GM21447 (cell line): Measurements from ENCODE around the gene RARRES2.

ENCODE experiments used
- ATAC-seq: cut with Tn5 transposase; IDR thresholded peaks from one replicate; pipeline ENCODE4 v1.9.1; 2021; ENCODE audit not compliant: unreplicated experiment

RARRES2 gene

DNA sequence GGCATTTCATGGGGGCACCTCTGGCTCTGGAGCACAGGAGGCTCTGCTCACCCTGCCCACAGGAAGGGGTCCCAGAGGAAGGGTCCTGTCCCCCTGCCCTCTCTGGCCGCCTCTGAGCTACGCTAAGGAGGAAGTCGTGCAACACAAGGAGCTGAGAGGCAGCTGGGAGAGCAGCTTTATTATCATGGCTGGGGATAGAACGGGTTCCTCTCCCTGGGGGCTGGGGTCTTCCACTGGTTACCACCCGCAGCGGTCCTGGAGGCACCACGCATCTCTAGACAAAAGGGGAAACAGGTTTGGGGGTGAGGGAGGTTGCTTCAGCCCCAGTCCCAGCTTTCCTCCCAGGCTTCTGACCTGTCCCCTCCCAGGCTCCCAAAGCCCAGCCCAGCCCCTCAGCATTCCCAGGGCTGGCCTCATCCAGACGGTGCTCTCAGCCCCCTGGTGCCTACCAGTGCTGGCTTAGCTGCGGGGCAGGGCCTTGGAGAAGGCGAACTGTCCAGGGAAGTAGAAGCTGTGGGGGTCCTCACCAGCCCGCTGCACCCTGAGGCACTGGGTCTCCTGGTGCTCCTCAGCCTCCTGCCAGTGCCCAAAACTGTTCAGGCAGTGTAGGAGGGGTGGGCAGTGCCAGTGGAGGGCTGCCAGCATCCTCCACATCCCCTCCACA lies 3.1 kb downstream of the RARRES2 start:
- no peak for ATAC-seq

DNA sequence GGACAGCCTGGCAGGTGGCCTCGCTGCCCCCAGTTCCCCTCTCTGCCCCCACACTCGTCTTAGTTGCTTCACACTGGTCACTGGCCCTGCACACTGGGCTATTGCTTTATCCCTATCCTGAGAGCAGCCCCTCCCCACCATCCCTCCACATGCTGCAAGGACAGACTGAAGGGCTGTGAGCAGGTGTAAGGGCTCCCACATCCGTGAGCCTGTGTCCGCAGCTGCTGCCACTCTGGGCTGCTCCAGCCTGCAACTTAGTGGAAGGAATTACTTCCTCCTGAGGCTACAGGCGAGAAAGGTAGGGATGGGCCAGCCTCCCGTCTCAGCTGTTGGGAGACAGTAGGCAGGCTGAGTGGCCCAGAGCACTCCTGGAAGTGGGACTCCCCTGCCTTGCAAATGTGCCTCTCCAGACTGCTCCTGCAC lies 3.8 kb downstream of the RARRES2 start:
- ATAC-seq: no peak

DNA sequence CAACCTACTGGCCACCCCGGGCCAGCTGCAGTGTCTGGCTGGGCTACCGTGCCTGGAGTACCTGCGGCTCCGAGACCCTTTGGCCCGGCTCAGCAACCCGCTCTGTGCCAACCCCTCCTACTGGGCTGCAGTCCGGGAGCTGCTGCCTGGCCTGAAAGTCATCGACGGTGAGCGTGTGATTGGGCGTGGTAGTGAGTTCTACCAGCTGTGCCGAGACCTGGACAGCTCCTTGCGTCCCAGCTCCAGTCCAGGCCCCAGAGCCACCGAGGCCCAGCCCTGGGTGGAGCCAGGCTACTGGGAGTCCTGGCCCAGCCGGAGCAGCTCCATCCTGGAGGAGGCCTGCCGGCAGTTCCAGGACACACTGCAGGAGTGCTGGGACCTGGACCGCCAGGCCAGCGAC lies 4.2 kb downstream of the RARRES2 start:
- ATAC-seq: no peak

DNA sequence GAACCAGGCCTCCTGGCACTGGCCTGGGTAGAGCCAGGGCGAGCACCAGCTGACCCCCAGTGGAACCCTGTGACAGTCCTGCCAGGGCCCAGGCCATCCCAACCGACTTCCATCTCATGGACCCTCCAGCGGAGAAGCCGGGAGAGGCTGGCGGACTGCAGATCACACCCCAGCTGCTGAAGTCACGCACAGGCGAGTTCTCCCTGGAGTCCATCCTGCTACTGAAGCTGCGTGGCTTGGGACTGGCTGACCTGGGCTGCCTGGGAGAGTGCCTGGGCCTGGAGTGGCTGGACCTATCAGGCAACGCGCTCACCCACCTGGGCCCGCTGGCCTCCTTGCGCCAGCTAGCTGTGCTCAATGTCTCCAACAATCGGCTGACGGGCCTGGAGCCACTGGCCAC lies 4.7 kb downstream of the RARRES2 start:
- no peak for ATAC-seq

DNA sequence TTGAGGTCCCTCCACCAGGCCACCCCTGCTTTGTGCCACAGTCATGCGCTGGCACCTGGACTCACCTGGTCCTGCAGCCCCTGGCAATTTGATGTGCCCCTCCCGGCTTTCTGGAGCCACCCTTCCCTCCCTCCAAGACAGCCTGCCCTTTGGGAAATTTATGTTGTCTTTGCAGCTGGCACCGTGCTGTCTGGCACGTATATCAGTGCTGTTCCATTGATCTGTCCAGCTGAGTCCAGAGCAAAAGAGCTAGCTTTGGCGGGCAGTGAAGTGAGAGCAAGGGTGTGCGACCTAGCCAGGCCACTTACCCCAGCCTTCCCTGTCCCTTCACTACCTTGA lies 5.7 kb downstream of the RARRES2 start:
- ATAC-seq: no peak

DNA sequence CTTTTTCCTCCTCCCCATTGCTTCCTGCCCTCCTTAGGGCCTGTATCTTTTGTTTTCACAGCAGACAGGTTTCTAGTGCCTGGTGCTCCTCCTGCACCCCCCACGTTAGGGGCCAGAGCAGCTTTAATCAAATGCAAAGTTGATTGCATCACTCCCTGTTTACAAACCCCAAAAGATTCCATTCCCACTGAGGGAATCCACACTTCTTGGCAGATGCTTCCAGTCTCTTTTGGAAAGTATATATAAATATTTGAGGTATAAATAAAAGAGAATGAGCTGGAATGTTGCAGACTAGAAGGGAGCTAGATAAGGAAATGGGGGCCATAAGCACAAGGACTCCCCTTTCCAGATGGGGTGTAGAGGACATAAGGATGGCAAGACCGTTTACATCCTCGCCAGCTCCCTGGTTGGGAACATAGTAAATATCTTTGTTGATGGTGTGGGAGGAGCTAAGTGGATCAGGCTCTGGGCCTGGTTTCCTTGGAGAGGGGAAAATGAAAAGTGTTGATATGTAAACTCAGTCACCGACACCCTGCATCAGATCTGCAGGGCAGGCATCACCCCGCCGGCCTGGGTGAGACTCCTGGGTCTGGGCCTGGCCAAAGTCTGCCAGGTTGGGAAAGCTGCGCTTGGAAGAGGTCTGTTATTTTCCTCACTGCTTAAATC lies 6.2 kb downstream of the RARRES2 start:
- no peak for ATAC-seq

DNA sequence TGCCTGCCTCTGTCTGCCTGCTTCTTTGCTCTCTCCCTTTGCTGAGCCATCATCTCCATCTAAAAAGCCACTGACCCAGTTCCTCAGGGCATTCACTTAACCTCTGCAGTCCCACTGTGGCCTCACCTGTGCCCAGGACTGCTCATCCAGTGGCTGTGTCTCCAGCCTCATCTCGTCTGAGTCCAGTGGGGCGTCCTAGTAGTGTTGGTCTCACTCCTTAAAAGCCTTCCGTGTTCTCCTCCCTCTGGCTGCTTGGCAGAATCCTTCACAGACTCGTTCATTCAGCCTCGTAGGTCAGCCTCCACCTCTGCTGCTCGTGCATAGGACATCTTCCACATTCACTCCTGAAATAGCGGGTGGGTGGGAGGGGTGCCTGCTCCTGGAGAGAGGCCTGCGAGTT lies 7.3 kb downstream of the RARRES2 start:
- no peak for ATAC-seq

DNA sequence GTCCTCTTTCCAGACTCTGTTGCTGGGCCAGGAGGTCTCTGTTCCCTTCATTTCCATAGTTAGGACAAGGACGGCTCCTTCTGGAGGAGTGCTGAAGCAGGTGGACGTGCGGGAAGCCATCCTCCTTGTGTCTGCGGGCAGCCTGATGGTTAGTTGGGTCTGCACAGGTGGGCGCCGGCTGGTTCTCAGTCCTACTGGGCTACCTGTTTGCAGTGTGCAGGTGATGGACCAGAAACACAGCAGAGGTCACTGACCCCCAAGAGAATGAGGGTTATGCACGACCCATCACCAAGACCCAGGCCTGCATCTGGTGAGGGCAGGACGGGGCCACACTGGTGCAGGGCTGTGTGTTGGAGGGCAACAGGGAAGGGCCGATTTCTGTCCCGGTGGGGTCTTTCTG lies 7.8 kb downstream of the RARRES2 start:
- no peak for ATAC-seq

DNA sequence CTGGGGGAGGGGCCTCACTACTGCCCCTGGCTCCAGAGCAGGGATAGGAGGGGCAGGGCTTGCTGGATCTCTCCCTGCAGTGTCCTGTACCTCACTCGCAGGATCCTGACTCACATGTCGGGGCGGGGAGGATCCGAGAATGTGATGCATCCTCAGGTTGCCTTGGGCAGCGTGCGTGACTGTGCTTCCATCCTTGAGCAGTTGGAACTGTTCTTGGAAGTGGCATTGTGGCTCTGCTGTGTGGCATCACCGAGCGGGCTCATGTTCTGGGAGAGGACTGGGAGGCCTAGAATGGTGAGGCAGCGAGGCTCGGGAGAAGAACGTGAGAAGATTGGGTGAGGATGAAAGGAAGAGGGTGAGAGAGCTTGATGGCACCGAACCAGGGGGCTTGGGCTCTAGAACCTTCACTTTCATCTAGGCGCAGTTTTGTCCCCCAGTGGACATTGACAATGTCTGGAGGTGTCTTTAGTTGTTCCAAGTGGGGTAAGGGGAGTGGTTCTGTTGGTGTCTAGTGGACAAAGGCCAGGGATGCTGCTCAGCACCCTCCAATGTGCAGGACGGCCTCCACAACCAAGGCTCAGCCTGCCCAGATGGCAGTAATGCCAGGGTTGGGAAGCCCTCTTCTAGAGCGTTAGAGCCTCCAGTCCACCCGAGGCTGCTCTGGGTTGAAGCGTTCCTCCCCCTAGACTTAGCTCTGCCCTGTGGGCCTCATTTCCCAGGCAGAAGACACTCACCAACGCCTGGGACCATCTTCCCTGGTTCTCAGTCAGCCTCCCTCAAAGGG lies 8.4 kb downstream of the RARRES2 start:
- no peak for ATAC-seq

DNA sequence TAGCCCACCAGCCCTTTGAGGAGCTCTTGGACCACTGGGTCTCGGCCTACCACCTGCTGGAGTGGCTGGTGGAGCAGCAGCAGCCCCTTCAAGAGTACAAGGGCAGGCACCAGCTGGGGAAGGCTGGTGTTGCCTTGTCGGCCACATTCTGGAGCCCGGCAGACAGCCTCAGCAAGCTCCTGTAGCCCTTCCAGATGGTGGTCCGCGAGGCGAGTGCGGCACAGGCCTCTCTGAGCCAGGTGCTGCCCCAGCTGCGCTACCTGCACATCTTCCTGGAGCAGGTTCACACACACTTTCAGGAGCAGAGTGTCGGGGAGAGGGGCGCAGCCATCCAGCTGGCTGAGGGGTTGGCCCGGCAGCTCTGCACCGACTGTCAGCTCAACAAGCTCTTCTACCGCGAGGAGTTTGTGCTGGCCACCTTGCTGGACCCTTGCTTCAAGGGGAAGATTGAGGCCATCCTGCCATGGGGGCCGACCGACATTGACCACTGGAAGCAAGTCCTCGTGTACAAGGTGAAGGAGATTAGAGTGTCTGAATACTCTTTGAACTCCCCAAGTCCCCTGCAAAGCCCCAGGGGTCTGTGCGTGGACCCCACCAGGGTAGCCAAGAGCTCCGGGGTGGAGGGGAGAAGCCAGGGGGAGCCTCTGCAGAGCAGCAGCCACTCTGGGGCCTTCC lies 11.1 kb downstream of the RARRES2 start:
- ATAC-seq: no peak

DNA sequence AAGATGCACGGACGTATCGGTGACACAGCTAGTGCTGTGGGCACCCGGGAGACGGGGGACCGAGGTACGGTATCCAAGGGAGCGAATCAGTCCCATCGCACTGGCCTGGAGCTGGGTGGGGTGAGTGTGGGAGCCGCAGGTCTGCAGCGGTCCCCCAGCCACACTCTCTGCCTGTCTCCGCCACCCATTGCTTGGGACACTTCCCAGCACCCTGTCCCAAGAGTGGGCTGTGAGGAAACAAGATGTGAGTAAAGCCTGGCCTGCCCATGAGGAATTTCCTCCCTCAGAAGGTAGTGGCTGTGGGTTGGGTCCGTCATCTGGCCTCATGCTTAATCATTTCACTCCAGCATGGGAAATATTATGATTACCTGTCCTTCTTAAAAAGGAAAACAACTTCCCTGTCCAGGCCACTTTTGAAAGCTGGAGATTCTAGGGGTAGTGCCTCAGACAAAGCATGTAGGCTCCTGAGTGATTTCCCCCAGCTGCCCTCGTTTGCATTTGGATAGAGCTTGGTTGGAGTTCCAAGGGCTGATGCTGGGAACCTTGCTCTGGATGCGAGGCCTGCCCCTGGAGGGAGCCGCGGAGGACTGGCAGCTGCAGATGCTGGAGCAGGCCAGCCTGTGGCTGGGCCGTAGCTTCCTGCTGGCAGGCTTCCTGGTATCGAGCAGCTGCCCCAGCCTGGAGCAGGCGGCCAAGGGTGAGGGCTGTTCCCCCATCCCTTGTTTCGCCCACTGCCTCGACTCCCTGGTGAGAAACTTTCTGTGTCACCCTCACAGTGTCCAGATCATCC lies 11.9 kb downstream of the RARRES2 start:
- ATAC-seq: no peak

DNA sequence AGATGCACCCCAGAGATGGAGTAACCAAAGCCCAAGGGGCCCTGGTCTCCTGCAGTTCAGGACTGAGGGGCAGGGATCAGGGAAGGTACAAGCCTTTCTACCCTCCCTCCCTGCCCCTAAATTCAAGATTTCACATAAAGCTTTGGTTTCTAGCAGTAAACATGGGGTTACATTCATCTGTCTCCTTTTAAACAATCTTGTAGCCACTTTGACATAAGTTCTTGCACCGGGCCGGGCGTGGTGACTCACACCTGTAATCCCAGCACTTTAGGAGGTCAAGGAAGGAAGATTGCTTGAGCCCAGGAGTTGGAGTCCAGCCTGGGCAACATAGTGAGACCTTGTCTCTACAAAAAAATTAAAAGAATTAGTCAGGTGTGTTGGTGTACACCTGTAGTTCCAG lies 14.1 kb downstream of the RARRES2 start:
- ATAC-seq: no peak

DNA sequence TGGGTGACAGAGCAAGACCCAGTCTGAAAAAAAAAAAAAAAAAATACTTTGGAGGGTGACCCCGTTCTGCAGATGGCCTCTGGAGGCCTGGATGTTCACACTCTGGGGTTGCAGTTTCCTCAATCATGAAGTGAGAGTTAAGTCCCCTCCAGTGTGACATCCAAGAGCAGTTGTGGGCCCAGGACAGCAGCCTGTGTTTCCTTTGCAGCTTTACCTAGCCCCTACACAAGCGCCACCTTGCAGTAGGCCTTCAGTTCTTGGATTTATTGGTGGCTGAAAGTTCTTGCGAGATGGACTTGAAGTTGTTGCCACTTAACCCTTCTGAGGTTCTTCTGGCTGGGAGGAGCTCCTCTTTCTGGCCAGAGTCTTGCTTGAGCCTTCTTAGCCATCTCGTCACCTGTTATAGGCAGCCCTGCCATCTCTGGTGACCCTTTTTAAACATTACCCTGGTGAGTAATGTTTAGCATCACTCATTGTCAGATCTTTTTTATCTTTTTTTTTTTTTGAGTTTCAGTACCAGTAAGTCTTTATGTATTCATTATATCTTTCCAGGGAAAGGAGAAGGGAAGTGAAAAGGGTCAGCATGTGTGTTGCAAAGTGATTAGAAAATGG lies 14.7 kb downstream of the RARRES2 start:
- ATAC-seq: no peak

DNA sequence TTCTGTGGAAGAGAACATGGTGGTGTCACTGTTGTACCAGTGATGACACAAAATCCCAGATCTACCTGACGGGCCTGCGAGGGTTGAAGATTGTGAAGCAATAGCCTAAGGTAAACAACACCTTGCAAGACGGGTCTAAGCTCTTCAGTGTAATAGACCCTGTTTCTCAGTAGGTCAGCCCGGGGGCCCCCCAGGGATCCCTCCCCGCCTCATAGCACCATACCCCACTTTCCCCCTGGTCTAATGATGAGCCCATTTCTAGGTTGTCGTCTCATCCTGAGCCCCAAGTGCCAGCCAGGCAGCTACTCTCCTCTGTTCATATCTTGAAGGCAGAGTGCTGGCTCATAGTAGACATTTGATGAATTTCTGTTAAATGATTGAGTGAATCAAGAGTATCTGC lies 15.5 kb downstream of the RARRES2 start:
- no peak for ATAC-seq

DNA sequence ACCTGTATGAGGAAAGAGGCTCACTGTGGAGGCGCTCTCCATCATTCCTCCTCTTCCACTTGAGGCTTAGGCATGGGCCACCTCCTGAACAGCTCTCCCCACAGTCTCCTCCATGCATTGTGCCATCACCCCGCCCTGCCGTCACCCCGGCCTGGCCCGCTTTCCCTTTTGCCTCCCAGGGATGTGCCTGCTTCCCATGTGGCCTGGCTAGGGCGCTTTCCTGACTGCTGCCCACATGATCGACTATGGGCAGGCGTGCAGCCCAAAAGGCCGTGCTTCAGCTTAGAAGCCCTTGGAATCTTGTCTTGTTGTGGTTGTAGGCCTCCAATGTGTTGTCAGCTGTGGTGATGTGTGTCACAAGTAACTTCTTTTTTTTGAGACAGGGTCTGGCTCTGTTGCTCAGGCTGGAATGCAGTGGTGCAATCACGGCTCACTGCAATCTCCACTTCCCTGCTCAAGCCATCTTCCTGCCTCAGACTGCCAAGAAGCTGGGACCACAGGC lies 16.3 kb downstream of the RARRES2 start:
- ATAC-seq: no peak

DNA sequence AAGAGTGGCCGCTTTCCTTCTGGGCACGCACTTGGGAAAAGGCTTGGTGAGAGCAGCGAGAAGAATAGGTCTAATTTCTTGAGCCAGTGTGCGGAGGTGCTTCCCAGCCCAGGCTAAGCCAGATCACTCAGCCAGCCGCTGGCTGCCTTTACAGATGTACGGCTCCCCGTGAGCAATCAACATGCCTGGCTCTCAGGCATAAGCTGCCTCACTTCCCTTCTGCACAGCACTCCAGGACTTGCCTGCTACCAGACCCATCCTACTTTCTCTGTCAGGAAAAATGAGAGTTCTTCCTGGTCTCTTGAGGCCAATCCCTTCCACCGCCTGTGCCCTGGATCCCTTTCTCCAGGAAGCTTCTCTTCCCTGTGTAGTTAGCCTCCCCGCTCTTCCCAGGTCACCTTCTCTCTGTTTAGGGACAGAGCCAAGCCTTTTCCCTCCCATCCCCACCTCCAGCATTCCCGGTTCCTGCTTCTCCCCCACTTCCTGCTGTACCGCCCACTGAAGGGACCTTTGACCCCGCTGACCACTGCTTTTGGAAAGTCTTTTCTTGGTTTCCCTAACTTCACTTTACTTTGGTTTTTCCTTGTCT lies 17.0 kb downstream of the RARRES2 start:
- no peak for ATAC-seq

DNA sequence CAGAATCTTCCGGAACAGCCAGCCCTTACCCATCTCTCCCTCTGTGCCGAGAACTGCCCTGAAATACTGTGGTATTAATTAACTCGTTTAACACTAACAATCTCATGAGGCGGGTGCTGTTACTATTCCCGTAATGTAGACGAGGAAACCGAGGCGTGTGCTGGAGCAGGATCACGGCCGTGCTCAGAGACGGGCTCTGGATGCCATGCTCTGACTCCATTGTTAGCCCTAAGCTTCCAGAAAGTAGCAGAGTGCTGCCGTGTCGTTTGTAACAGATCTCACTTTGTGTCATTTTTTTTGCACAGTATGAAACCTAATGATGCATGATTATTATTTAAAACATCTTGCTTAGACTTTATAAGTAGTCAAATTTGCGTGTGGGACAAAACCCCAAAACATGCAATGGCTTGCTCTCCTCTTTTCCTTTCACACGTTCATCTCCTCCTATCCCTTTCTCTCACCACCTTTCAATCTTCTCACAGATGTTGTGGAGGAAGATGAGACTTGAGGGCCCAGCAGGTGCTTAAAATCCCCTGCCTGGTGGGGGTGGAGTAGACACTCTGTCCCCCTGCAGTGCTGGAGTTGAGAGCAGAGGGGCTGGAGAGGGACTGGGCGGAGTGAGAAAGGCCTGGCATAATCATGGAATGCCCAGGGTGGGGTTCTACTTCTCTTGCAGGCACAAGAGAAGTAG lies 17.6 kb downstream of the RARRES2 start:
- no peak for ATAC-seq

DNA sequence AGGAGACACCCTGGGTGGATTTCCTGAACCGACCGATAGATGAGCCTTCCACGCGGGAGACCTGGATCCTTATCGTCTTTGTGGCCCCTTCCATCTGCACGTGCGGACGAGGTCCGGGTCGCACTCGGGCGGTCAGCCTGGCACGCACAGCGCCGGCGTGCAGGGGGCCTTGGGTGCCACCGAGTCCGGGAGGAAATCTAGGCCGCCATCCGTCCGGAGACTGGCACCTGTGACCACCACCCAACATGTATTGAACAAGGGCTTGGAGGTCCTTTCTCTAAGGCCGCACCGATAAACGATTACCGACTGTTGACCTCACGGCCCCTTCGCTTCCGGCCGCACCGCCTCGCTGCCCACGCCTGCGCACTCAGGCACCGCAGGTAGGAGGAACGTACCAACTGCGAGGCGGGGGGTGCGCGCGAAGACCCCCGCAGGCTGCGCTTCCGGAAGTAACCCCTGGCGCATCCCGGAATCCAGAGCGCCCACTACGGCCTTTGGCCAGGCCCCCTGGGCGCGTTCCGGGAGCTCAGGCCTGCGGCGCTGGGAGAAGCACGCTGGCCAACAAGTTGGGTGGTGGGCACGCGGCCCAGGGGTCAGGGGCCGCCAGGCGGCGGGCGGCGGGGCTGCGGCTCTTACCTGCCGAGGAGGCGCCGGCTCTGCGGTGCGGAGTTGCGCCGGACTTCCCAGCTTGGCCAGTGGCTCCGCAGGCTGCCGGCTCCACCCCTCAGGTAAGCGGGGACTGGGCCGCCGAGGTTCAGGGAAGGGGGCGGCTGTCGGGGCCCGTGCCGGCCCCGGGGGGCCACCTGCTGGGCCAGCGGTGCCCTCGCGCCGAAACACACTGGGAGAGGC lies 18.4 kb downstream of the RARRES2 start, which contains the start of the genes ACTR3C and LRRC61:
Gene ACTR3C, minus strand, starts transcription at position 713 of the 849 bp plus-strand sequence. CDS start 28,249 bp downstream, outside the sequence.
Gene LRRC61, plus strand, starts transcription at position 523 of the 849 bp plus-strand sequence. CDS start 13,507 bp downstream, outside the sequence.
- ATAC-seq: peak; percentile 65
